Ishikawa (cell line): ENCODE data around the gene PCMT1.

Experiments
- CEBPB ChIP-seq: IDR thresholded peaks from 2 replicates; pipeline ENCODE4 v1.6.1; 2012
- EP300 ChIP-seq: IDR thresholded peaks from 2 replicates; pipeline ENCODE4 v1.6.1; 2012; ENCODE audit warnings: borderline replicate concordance
- FOXM1 ChIP-seq: IDR thresholded peaks from 2 replicates; pipeline ENCODE4 v1.6.1; 2012; ENCODE audit warnings: low read depth, borderline replicate concordance
- RAD21 ChIP-seq: IDR thresholded peaks from 2 replicates; pipeline ENCODE4 v1.6.1; 2012; ENCODE audit warnings: low read depth
- TEAD4 ChIP-seq: IDR thresholded peaks from 2 replicates; pipeline ENCODE4 v1.6.1; 2012
- YY1 ChIP-seq: IDR thresholded peaks from 2 replicates; pipeline ENCODE4 v1.6.1; 2012; ENCODE audit warnings: low read depth
- ZBTB7A ChIP-seq: IDR thresholded peaks from 2 replicates; pipeline ENCODE4 v1.6.1; 2012; ENCODE audit warnings: low read depth

- no peak for TF ChIP-seq CEBPB
- TF ChIP-seq ZBTB7A = no peak
- 0 out of 2 replicates have a peak, but pooled peaks have one; percentile 4 for TF ChIP-seq RAD21
- peak; percentile 93 for TF ChIP-seq TEAD4
- no peak for TF ChIP-seq YY1
- 0 out of 2 replicates have a peak, but pooled peaks have one; percentile 52 for TF ChIP-seq EP300
- TF ChIP-seq FOXM1 = no peak
Measured at GRCh38 chr6:149846321-149846720, 96.8 kb downstream of the PCMT1 start.
